GM15510 (cell line): ENCODE measurements around the gene SOS1.

Experiments used
- POLR2A ChIP-seq: IDR thresholded peaks from 3 replicates; pipeline ENCODE4 v1.6.1; 2011; ENCODE audit warnings: borderline replicate concordance; ENCODE audit not compliant: insufficient read length; ENCODE audit errors: extremely low read depth

SOS1 gene

DNA sequence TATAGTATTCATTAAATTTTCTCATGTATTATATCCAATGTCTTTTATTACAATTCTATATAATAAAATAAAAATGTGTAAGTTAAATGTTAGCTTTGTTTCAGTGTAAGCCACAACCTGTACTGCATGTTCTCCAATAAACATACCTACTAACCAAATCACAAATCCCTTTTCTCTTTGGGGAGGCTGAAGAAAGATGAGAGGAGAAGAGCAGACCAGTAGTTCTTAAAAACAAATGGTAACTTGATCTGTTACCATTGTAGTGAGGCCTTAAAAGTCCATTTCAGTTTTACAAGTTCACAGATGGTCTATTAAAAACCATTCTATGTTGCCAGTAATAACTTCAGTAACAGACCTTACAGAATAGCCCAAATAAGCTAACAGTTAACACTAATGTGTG, 100.5 kb downstream of the SOS1 start:
- TF ChIP-seq POLR2A, result no peak

DNA sequence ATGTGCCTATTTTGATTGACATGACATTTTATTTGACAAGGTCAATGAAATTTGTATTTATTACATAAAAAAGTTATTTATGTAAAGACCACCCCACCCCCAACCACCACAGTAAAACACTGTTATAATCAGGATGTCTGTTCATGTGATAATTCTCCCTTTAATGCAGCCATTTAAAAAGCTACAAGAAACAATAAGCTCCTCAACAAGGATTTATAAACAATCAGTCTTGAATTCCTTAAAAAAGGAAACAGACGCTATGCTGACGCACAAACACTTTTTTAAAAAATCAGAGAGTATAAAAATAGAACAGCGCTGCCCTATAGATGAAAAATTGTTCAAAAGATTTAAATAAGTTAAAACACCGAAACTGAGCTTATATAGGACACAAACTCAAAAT, 102.2 kb downstream of the SOS1 start:
- no peak for TF ChIP-seq POLR2A

GRCh38 chr2:39017334-39017733, 103.5 kb downstream of the SOS1 start:
- no peak for TF ChIP-seq POLR2A

GRCh38 chr2:39015424-39015823, 105.4 kb downstream of the SOS1 start:
- TF ChIP-seq POLR2A, result no peak

- no peak for TF ChIP-seq POLR2A
Observed at GRCh38 chr2:39013871-39014270, 107.0 kb downstream of the SOS1 start.

DNA sequence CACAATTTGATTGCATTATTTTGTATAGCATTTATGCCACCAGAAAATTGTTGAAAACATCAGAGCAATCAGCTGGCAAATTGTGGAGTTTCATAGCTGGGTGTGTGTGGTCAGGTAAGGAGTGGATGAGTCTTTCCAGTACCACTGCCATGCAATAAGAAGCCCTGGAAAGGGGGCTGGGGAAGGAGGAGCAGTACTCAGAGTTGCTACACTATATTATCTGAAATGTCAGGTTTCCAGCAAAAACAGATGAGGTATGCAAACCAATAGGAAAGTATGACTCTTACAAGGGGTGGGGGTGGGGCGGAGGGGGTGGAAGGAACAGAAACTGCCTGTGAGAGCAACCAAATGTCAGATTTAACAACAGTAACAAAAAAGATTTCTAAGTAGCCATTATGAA, 112.2 kb downstream of the SOS1 start:
- TF ChIP-seq POLR2A, result no peak

DNA sequence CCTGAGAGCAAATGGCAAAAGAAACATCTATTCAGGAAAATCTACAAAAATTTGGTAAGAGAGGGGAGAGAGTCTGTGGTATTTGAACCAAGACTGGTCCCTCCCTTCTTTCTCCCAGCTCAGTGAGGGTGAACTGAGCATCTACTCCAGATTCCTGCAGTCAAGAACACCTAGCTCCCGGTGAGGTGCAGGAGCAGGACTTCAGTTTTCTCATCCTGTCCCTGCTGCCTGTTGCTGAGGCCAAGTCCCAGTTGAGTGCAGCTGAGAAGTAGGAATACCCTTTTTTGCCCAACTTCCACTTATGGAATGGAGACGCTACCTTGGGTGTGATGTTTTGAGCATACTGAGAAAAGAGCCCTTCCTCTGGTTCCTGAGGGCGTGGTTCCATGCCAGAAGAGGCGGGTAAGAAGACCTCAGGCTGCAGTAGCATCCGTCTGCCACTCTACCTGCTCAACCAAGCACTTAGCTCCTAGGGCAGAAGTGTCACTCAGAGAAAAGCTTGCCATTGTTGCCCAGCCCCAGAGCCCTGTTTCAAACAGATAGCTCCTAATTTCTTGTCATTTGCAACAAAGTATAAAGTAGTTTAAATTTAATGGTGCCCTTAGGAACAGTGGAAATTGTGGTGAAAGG, 112.9 kb downstream of the SOS1 start:
- TF ChIP-seq POLR2A, result no peak

GRCh38 chr2:39000552-39000951, 120.3 kb downstream of the SOS1 start:
- TF ChIP-seq POLR2A, result no peak

DNA sequence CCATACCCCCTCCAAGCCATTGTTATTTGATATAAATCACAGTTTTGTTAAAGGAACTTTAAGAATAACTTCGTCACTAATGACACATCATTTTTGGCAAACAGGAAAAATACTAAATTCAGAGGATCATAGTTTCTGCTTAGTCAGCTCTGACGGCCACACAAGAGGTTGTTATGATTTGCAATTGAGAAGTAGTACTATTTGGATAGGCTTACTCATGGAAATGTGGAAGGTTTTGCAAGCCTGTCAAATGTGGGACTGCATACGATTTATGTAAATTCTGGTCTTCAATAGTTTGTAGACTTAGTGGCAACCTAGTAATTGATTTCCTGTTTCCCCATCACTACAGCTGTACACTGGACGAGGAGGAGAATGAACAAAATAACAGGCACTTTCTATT, 123.1 kb downstream of the SOS1 start:
- no peak for TF ChIP-seq POLR2A

GRCh38 chr2:38991899-38992298, 129.0 kb downstream of the SOS1 start:
- no peak for TF ChIP-seq POLR2A

- TF ChIP-seq POLR2A, result no peak
Observed at GRCh38 chr2:38988716-38989115, 132.1 kb downstream of the SOS1 start.

- no peak for TF ChIP-seq POLR2A
Observed at GRCh38 chr2:38982498-38982897, 138.4 kb downstream of the SOS1 start.

DNA sequence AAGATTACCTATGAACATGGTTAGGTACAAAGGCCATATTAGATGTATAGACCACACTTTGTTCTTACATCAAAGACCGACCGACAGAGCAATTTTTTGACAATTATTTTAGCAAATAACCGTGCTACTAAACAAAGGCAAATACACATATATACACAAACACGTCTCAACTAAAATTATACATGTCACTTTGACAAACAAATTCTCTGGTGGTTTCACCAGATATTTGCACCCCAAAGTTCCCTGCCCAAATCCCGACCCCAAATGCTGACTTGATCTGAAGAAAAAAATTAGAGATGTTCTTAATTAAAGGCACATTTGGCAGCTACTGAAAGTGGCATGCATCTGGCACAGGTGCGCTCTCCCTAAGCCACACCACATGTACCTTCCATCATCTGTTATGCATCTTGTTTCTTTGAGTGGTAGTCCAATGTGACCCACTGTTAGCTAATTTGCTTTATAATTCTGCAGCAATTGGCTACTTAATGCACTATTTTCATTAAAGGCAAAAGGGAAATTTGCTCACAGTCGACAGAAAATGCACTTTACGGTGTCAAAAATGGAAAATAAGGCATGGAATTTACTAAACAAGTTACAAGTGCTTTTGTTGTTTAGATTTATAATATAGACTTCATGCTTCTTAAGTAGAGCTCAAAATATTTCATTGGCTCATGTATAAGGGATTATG, 139.0 kb downstream of the SOS1 start:
- no peak for TF ChIP-seq POLR2A

DNA sequence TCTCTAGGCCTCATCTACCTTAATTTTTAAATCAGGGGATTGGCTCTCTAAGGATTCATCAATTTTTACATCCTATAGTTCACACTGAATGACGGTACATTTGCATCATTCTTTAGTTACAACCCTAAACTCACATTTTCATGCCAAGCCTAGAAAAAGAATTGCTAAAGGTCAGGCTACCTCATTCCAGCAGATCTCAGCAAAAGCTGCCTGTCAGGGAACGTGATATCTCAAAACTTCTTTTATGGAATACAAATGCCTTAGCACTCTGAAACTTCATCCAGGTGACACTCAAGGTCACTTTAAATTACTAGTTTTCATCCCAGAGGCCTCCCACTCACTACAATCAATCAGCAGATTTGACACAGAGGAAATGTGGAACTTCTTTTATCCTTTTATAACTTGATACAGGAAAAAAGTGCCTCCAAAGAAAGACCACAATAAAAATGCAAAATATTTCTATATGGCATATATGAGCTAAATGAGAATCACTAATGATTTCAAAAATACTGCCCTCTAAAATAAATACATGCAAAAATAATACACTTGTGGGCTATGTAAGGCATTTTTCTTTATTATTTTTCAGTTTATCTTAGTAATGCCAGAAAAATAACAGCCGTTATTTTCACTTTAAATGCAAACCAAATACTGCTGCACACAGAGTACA, 139.7 kb downstream of the SOS1 start:
- TF ChIP-seq POLR2A, result no peak

DNA sequence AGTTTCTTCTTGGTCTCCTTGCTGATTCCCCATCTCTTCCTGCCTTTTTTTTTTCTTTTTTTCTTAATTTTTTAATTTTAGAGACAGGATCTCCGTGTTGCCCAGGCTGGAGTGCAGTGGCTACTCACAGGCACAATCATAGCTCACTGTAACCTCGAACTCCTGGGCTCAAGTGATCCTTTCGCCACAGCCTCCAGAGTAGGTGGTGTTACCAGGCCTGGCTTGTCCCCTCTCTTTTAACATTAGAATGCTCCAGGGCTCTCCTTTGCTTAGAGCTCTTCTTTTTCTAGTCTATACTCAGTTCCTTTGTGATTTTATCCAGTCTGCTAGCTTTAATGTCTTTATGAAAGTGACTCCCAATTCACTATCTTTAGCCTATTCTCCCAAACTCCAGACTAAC, 141.9 kb downstream of the SOS1 start:
- TF ChIP-seq POLR2A, result no peak

DNA sequence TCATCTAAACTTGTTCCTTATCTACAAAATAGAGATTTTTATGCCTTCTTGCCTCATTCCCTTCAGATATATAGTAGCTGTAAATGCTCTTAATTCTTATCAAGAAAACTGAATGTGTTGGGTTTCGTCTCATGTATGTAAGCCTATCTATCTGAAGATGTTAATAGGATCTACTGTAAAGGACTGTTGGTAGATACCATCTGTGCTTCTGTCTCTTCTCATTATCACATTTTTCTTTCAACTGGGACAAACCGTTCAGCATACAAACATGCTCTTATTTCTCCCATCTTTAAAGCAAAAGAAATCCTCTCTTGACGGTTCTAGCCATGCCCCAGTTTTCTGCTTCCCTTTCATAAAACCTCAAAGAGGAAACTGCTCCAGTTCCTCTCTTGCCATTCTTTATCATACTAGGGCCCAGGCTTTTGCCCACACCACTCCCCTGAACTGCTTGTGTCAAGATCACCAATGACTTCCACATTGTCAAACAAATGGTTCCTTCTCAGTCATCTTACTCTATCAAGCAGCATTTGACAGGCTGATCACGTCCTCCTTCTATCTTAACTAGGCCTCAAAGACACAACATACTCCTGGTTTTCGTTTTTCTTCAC, 142.5 kb downstream of the SOS1 start:
- TF ChIP-seq POLR2A, result no peak

GRCh38 chr2:38977047-38977446, 143.8 kb downstream of the SOS1 start:
- no peak for TF ChIP-seq POLR2A

DNA sequence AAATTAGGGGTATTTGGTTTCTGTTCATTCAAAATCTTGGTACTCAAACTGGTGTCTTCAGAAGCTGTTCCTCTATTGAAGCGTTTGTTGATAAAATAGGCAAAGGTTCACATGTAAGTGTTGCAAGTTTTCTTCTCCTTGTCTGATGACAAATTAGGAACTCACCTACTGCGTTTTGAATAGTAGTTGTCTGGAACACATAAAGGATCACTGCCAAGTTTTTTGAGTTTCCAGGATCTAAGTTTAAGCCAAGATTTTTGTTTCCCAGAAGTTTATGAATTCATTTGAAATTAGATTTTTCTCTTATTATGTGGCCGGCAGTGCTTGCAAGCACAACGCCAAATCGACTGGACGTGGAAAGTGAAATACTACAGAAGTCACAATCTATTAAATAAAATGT, 145.8 kb downstream of the SOS1 start:
- TF ChIP-seq POLR2A, result no peak
